Activated T-cell treated with anti-CD3 and anti-CD28 coated beads, Interleukin-2, amount 50 U/mL, for 48 hours (primary cell): ENCODE data around the gene BTRC.

Source experiments
- DNase-seq, 2 experiments: peaks; one replicate each; pipeline ENCODE4 v3.0.0-alpha.2; 2020

The BTRC gene

GRCh38 chr10:101597091-101597900 is 243.3 kb downstream of the BTRC start:
- no peak for DNase-seq

DNA sequence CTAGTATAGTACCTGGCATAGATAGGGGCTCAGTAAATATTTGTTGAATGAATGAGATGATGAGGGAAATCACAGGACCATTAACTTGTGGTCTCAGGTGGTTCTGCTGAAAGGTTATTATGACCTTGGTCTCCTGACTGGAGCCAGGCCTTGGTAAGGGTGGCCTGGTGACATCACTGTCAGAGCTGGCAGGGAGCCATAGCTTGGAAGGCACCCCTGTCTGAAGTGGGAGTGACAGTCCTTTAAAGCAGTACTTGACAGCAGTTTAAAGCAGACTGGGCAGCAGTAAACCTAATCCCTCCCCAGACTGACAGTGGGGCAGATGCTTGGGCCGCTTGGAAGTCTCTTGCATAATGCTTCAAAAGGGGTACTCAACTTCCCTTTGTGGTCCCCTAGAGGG is 247.6 kb downstream of the BTRC start:
- no peak for DNase-seq

GRCh38 chr10:101602761-101603398 is 248.9 kb downstream of the BTRC start:
- DNase-seq = peak; percentile 76 to 77
